ENCODE results near the gene CFDP1. TPM values are rescaled to one million over a fixed set of nuclear protein-coding genes. Genes with fewer than 3 reads are reported as not detected.

Gene CFDP1
- total RNA-seq, 1 experiment from 2014 or later: 97.6 TPM

GRCh38 chr16:75323198-75323597 is 110.1 kb downstream of the CFDP1 start:
- Histone ChIP-seq H3K9me3 (ENCODE audit: low read depth, low read length, poor library complexity, severe bottlenecking) (no peaks in the 10 kb centered on the region), H3K27ac (ENCODE audit: low read depth, low read length, poor library complexity, severe bottlenecking) (no peak overlapping the region), H3K4me3 (ENCODE audit: low read depth, low read length, poor library complexity, severe bottlenecking) (no peak overlapping the region), H3K4me1 (ENCODE audit: insufficient read depth, low read length, poor library complexity, severe bottlenecking) (peaks cover 26% of the 10 kb centered on the region), H3K27me3 (replicated peaks; ENCODE audit: insufficient read depth, low read depth, low read length, poor library complexity) (no peaks in the 10 kb centered on the region), H3K36me3 (ENCODE audit: insufficient read depth, low read length, poor library complexity, severe bottlenecking) (no peaks in the 10 kb centered on the region)
- ChIA-PET POLR2A (ENCODE audit: low non-redundant PET) (no interaction called here), CTCF (no interaction called here)
- no TSS peak for BruUV-seq (replicated peaks)
- no peak for DNase-seq (ENCODE audit: low spot score)
- no peak for TF ChIP-seq CTCF (conservative IDR thresholded peaks at IDR 0.05; ENCODE audit: low read depth, low read length)
- no peak for TF ChIP-seq EZH2 (IDR thresholded peaks at IDR 0.05; ENCODE audit: borderline replicate concordance, low read depth, low read length, poor library complexity, severe bottlenecking)
- intact Hi-C loops (cut with micrococcal nuclease; ENCODE audit: unreplicated experiment): no loop called here

- Histone ChIP-seq H3K9me3 (ENCODE audit: low read depth, low read length, poor library complexity, severe bottlenecking) (no peaks in the 10 kb centered on the region), H3K27ac (ENCODE audit: low read depth, low read length, poor library complexity, severe bottlenecking) (no peak overlapping the region), H3K4me3 (ENCODE audit: low read depth, low read length, poor library complexity, severe bottlenecking) (no peak overlapping the region), H3K36me3 (ENCODE audit: insufficient read depth, low read length, poor library complexity, severe bottlenecking) (no peaks in the 10 kb centered on the region), H3K4me1 (ENCODE audit: insufficient read depth, low read length, poor library complexity, severe bottlenecking) (peaks cover 28% of the 10 kb centered on the region), H3K27me3 (replicated peaks; ENCODE audit: insufficient read depth, low read depth, low read length, poor library complexity) (no peaks in the 10 kb centered on the region)
- BruUV-seq (replicated peaks): no TSS peak
- TF ChIP-seq EZH2 (IDR thresholded peaks at IDR 0.05; ENCODE audit: borderline replicate concordance, low read depth, low read length, poor library complexity, severe bottlenecking) (no peak), CTCF (conservative IDR thresholded peaks at IDR 0.05; ENCODE audit: low read depth, low read length) (no peak)
- CTCF ChIA-PET: no interaction called here
- POLR2A ChIA-PET (ENCODE audit: low non-redundant PET): no interaction called here
- intact Hi-C loops (cut with micrococcal nuclease; ENCODE audit: unreplicated experiment): no loop called here
- no peak for DNase-seq (ENCODE audit: low spot score)
Observed at GRCh38 chr16:75322740-75323139, 110.6 kb downstream of the CFDP1 start.

GRCh38 chr16:75320435-75320834 is 112.9 kb downstream of the CFDP1 start:
- ChIA-PET CTCF (no interaction called here), POLR2A (ENCODE audit: low non-redundant PET) (interaction anchor here (0.7 kb wide), 1 partner anchor 9 kb away, joined by 3 read pairs; no protein-coding TSS in a partner anchor)
- no TSS peak for BruUV-seq (replicated peaks)
- intact Hi-C loops (cut with micrococcal nuclease; ENCODE audit: unreplicated experiment): no loop called here
- TF ChIP-seq CTCF (conservative IDR thresholded peaks at IDR 0.05; ENCODE audit: low read depth, low read length): no peak
- H3K4me3 ChIP-seq (ENCODE audit: low read depth, low read length, poor library complexity, severe bottlenecking): no peak overlapping the region
- H3K9me3 ChIP-seq (ENCODE audit: low read depth, low read length, poor library complexity, severe bottlenecking): no peaks in the 10 kb centered on the region
- H3K36me3 ChIP-seq (ENCODE audit: insufficient read depth, low read length, poor library complexity, severe bottlenecking): no peaks in the 10 kb centered on the region
- DNase-seq (ENCODE audit: low spot score): no peak
- H3K4me1 ChIP-seq (ENCODE audit: insufficient read depth, low read length, poor library complexity, severe bottlenecking): peaks cover 27% of the 10 kb centered on the region
- H3K27ac ChIP-seq (ENCODE audit: low read depth, low read length, poor library complexity, severe bottlenecking): peak overlapping the region; percentile 8
- H3K27me3 ChIP-seq (replicated peaks; ENCODE audit: insufficient read depth, low read depth, low read length, poor library complexity): no peaks in the 10 kb centered on the region
